Left kidney (tissue), 2 donors: ENCODE data around the gene EML1. TPM values are rescaled to one million over a fixed set of nuclear protein-coding genes. Genes with fewer than 3 reads are reported as not detected.

Experiments used
- DNase-seq: peaks from one replicate; pipeline ENCODE4 v3.0.0-alpha.2; 2013
- polyA plus RNA-seq: library from polyadenylated mRNA; unstranded; fragments of 120-200 nt; gene quantifications from one replicate; pipeline ENCODE4 v1.2.1, GENCODE V29; 2013; ENCODE audit not compliant: insufficient read length

EML1 gene
- polyA plus RNA-seq, 1 donor, result 38.5 TPM

DNA sequence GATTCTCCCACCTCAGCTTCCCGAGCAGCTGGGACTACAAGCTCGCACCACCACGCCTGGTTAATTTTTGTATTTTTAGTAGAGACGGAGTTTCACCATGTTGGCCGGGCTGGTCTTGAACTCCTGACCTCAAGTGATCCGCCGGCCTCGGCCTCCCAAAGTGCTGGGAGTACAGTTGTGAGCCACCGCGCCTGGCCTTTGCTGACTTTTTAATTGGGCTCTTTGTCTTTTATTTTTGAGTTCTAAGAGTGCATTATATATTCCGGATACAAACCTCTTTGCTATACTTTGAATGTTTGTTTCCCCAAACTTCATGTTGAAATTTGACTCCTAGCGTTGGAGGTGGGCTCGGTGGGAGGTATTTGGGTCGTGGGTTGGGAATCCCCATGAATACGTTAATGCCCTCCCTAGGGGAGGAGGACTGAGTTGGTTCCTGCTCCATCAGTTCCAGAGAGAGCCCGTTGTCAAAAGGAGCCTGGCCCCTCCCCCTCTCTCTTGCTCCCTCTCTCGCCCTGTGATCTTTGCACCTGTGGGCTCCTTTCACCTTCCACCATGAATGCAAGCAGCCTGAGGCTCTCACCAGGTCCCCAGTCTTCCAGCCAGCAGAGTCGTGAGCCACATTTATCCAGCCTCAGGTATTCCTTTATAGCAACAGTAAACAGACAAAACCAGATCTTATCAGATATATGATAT is 168.8 kb downstream of the EML1 start:
- DNase-seq, result no peak

DNA sequence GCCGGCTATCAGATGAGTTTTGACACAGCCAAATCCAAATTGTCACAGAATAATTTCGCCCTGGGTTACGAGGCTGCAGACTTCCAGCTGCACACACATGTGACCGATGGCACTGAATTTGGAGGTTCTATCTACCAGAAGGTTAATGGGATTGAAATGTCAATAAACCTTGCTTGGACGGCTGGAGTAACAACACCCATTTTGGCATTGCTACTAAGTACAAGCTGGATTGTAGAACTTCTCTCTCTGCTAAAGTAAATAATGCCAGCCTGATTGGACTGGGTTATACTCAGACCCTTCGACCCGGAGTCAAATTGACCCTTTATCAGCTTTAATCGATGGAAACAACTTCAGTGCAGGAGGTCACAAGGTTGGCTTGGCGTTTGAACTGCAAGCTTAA is 171.8 kb downstream of the EML1 start:
- DNase-seq, result no peak

DNA sequence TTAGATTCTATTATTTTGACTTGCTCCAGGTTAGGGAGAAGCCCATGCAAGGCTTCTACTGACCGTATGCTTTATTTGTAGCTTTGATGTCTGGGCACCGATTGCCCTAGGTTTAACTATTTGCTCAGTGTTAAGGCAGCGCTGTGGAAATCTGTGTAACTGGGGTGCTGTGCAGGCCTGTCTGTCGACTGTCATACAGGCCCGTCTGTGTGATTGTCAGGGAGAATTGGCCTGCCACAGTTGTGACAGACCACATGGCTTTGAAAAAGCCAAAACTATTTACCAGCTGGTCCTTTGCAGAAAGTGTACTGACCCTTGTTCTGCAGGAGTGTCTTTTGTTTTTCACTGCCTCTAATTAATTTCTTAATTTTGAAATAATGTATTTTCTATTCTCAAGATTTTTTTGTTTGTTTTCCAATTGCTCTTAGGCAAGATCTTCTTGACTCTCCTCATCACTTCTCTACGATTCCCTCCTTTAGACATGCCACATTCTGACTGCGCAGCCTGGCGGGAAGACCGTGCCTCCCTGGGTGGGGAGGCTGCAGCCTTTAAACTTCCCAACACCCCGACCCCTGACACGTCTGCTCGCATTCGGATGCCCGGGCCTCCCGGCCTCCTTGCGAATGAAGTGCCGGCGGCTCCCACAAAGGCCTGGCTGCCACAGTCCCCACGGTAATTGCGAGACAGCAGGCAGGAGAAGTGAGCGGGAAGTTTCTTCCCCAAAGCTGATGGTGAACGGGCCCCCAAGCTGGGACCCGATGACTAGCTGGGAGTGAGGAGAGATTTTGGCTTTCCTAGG is 173.0 kb downstream of the EML1 start:
- no peak for DNase-seq

DNA sequence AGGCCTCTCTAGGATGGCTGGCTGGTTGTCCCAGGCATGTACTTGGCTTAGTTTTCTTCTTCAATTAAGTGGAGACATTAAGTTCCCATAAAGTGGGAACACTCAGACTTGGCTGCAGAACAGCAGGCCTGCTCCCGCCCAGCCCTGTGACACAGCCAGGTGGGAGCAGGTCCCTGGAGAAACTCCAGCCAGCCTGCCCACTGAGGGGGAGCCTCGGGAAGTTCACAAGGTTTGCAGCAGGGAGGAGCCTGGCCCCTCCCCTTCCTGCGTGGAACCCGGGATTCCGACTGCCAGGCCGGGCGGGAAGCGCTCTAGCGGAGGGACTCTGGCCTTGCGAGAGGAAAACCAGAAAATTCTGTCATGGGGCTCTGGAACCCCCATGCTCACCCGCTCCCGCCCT is 173.7 kb downstream of the EML1 start:
- peak; percentile 25 for DNase-seq

- DNase-seq, result no peak
Measured at GRCh38 chr14:99968191-99968920, 175.1 kb downstream of the EML1 start.

GRCh38 chr14:99968941-99969340 is 175.7 kb downstream of the EML1 start:
- no peak for DNase-seq

DNA sequence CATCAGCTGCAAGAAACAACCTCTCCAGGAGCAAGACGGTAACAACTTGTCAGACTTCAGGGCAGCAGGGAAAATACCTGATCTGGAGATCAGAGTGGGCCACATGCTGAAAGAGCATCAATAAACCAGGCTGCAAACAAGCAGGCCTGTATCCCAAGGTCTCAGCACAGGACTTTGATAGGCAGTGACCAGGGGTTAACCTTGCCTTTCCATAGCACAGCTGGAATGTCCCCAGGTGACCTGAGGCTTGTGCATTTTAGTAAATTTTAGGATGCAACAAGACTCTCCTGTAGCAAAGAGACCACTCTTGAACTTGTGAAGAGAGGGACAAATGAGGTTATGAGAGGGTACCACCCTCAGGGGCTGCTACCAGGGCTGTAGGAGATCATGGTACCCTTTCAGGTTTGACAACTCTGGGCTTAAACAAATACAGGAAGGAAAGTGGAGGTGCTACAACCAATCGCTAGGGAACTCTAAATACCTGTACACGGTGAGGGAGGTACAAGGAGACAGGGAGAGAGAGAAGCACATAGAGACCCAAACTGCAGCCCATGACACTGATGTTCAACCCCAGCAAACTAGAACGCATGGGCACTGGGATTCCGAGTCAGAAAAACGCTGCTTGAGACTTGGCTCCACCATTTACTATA is 176.6 kb downstream of the EML1 start:
- DNase-seq, result no peak

- DNase-seq, result peak; percentile 82
Measured at GRCh38 chr14:99971087-99971940, 178.1 kb downstream of the EML1 start.

GRCh38 chr14:99971941-99972747 is 178.9 kb downstream of the EML1 start:
- peak; percentile 18 for DNase-seq

DNA sequence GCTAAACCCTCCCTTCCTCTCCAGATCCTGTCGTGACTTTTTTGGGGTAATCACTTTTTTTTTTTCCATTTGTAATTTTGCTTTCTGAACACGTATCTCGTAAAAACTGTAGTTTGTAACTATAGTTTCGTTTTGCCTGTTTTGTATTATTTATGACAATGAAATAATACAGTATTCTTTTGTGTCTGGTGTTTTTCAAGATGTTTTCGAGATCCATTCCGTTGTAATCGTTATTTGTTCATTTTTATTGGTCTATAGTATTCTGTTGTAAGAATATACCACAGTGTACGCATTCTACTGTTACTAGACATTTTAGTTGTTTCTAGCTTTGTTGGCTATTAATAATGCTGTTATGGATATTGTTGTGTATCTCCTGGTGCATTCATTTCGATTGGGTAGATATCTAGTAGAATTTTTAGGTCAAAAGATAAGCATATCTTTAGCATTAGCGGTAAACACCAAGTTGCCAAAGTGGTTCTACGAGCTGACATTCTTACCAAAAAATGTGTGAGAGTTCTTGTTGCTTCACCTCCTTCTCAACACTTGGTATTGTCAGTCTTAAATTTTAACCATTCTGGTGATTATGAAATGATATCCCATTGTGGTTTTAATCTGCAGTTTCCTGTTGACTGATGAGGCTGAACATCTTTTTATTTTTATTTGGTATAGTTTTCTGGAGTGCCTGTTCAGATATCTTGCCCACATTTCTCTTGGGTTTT is 179.7 kb downstream of the EML1 start:
- no peak for DNase-seq

DNA sequence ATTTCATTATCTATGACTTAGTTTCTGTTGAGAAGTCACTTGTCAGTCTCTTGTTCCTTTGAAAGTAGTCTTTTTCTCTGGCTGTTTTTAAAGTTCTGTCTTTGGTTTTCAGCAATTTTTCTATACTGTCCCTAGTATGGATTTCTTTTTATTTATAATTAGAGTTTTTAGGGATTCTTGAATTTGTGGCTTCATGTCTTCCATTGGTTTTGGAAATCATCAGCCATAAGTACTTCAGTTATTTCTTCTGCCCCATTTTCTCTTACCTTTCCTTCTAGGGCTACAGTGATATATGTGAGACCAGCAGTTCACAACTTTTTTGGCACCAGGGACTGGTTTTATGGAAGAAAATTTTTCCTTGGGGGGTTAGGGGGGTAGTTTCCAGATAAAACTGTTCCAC is 182.0 kb downstream of the EML1 start:
- DNase-seq, result no peak

GRCh38 chr14:99976021-99976420 is 182.8 kb downstream of the EML1 start:
- DNase-seq, result no peak

DNA sequence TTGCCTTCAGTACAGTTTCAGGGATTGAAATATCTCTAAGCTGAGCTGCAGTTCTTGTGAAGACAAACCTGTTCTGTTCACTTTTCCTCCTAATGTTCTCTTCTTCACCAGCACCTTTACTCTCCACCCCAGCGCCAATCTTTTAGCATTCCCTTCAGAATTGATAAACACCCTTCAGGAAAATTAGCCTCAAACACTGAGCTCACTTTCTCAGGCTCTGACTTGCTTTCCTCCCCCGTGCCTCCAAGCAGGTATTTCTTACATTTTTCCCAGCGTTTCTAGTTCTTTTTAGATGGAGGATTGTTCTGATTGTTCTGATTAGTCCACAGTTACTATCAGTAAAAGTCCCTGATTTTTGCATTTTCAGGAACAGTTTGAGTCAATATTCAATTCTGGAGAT is 183.5 kb downstream of the EML1 start:
- DNase-seq, result no peak

- no peak for DNase-seq
Measured at GRCh38 chr14:99980299-99980698, 187.1 kb downstream of the EML1 start.

- no peak for DNase-seq
Measured at GRCh38 chr14:99981806-99982205, 188.6 kb downstream of the EML1 start.

DNA sequence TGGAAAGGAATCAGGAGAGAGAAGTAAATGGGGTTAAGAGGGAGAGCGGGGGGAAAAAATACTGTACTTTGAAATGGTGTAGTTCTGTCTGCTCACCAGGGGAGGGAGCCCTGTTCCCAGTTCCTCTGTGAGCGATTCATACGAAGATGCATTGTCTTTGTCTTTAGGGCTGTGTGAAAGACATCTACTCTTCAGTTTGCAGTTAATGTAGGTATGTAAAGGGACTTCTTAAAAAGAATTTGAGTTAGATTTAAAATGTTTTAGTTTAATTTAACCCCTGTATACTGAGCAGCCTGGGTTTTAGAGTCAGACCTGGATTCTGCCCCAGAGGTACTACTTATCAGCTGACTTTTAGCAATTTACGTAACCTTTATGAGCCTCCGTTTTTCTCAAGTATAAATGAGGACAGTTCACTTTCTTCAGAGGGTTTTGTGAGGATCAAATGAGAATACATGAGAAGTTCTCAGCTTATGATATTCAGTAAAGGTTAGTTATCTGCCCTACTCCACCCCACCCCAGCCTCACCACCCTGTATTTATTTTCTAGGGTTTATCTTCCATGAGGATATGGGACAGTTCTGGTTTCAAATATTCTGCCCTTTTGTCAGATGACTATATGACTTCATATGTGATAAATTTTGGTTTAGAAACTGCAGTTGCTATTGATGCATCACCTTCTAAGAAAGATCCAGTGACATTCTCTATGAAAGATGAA is 189.5 kb downstream of the EML1 start:
- peak; percentile 64 for DNase-seq

- DNase-seq, result no peak
Measured at GRCh38 chr14:99983251-99984015, 190.2 kb downstream of the EML1 start.

DNA sequence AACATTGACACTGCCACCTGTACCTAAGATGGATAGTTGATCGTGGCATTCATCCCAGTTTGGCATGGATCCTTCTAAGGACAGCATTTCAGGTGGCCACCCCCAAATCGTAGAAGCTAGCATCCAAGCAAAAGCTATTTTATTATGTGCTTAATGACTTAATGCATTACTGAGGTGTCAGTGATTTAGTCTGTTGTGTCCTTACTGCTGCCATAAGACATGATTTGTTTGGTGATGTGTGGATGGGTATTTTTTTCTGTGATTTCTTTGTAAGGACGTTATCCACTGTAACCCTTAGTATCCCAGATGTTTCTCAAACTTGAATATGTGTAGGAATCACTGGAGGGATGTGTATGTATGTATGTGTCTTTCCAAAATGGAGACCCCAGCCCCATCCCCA is 190.8 kb downstream of the EML1 start:
- no peak for DNase-seq
